Measurements from ENCODE around the gene TXLNG. TPM values are rescaled to one million over a fixed set of nuclear protein-coding genes. Genes with fewer than 3 reads are reported as not detected.
A peak's percentile ranks its signal among the peaks of the same experiment; 100 is the strongest.
"Not testable (repeated sequence)": the region's sequence is repeated elsewhere in the genome, so short reads cannot be mapped to it uniquely, and the experiment has no call there.

TXLNG gene
- polyA plus RNA-seq, 1 donor from 2014 or later = 17.1 TPM

GRCh38 chrX:16839219-16839851 is 53.1 kb downstream of the TXLNG start:
- peaks cover 5% of the 10 kb centered on the region for H3K36me3 Mint-ChIP-seq
- H3K4me3 Mint-ChIP-seq = no peak overlapping the region
- no peaks in the 10 kb centered on the region for H3K9me3 Mint-ChIP-seq
- no peaks in the 10 kb centered on the region for H3K4me1 Mint-ChIP-seq
- no peaks in the 10 kb centered on the region for H3K27me3 Mint-ChIP-seq
- H3K27ac Mint-ChIP-seq = peak overlapping the region in 2 of 3 donors; percentile 46 to 89

GRCh38 chrX:16839852-16840460 is 53.7 kb downstream of the TXLNG start:
- Mint-ChIP-seq H3K36me3 (peaks cover 5% of the 10 kb centered on the region), H3K4me3 (no peak overlapping the region), H3K4me1 (no peaks in the 10 kb centered on the region), H3K27ac (no peak overlapping the region), H3K27me3 (no peaks in the 10 kb centered on the region), H3K9me3 (no peaks in the 10 kb centered on the region)

GRCh38 chrX:16842684-16843083 is 56.4 kb downstream of the TXLNG start:
- H3K27ac Mint-ChIP-seq = no peak overlapping the region
- H3K27me3 Mint-ChIP-seq = no peaks in the 10 kb centered on the region
- no peaks in the 10 kb centered on the region for H3K9me3 Mint-ChIP-seq
- H3K4me3 Mint-ChIP-seq = no peak overlapping the region
- H3K4me1 Mint-ChIP-seq = no peaks in the 10 kb centered on the region
- H3K36me3 Mint-ChIP-seq = peaks cover 6% of the 10 kb centered on the region

GRCh38 chrX:16843208-16843909 is 57.1 kb downstream of the TXLNG start:
- H3K27me3 Mint-ChIP-seq = no peaks in the 10 kb centered on the region
- H3K27ac Mint-ChIP-seq = no peak overlapping the region
- no peaks in the 10 kb centered on the region for H3K4me1 Mint-ChIP-seq
- H3K4me3 Mint-ChIP-seq = no peak overlapping the region
- peaks cover 4% of the 10 kb centered on the region for H3K36me3 Mint-ChIP-seq
- H3K9me3 Mint-ChIP-seq = no peaks in the 10 kb centered on the region

GRCh38 chrX:16845686-16846085 is 59.4 kb downstream of the TXLNG start:
- no peak overlapping the region for H3K4me3 Mint-ChIP-seq
- H3K4me1 Mint-ChIP-seq = no peaks in the 10 kb centered on the region
- H3K9me3 Mint-ChIP-seq = no peaks in the 10 kb centered on the region
- H3K27ac Mint-ChIP-seq = no peak overlapping the region
- no peaks in the 10 kb centered on the region for H3K27me3 Mint-ChIP-seq
- peaks cover 7% of the 10 kb centered on the region for H3K36me3 Mint-ChIP-seq

GRCh38 chrX:16848541-16848940 is 62.3 kb downstream of the TXLNG start:
- Mint-ChIP-seq H3K36me3 (peaks cover 7% of the 10 kb centered on the region), H3K4me1 (no peaks in the 10 kb centered on the region), H3K27ac (no peak overlapping the region), H3K4me3 (no peak overlapping the region), H3K9me3 (no peaks in the 10 kb centered on the region), H3K27me3 (peaks cover 1% of the 10 kb centered on the region)

- H3K27ac Mint-ChIP-seq = peak overlapping the region in 1 of 3 donors; percentile 92
These were observed 65.2 kb downstream of the TXLNG start for GRCh38 chrX:16851421-16851820.

GRCh38 chrX:16851827-16852226 is 65.6 kb downstream of the TXLNG start:
- peak overlapping the region in 2 of 3 donors; percentile 60 to 92 for H3K27ac Mint-ChIP-seq
- peak overlapping the region in 1 of 4 donors; percentile 58 for H3K4me3 Mint-ChIP-seq
- H3K4me1 Mint-ChIP-seq = peaks cover 0 to 8% (median 3%) of the 10 kb centered on the region in 3 donors
- H3K9me3 Mint-ChIP-seq = no peaks in the 10 kb centered on the region
- H3K36me3 Mint-ChIP-seq = peaks cover 12% of the 10 kb centered on the region
- H3K27me3 Mint-ChIP-seq = peaks cover 1% of the 10 kb centered on the region

More at GRCh38 chrX:16851421-16851820, 65.2 kb downstream of the TXLNG start:
- Mint-ChIP-seq H3K27me3 (peaks cover 1% of the 10 kb centered on the region), H3K36me3 (peaks cover 9% of the 10 kb centered on the region), H3K4me1 (peaks cover 0 to 5% (median 3%) of the 10 kb centered on the region in 3 donors), H3K9me3 (no peaks in the 10 kb centered on the region), H3K4me3 (no peak overlapping the region)

GRCh38 chrX:16852617-16853179 is 66.4 kb downstream of the TXLNG start:
- Mint-ChIP-seq H3K9me3 (no peaks in the 10 kb centered on the region), H3K4me1 (peaks cover 0 to 10% (median 3%) of the 10 kb centered on the region in 3 donors), H3K27ac (no peak overlapping the region), H3K27me3 (peaks cover 1% of the 10 kb centered on the region), H3K36me3 (peaks cover 19% of the 10 kb centered on the region), H3K4me3 (no peak overlapping the region)

- H3K36me3 Mint-ChIP-seq = peaks cover 15% of the 10 kb centered on the region
- no peak overlapping the region for H3K4me3 Mint-ChIP-seq
- no peaks in the 10 kb centered on the region for H3K9me3 Mint-ChIP-seq
- peaks cover 1% of the 10 kb centered on the region for H3K27me3 Mint-ChIP-seq
- no peak overlapping the region for H3K27ac Mint-ChIP-seq
- peaks cover 0 to 10% (median 3%) of the 10 kb centered on the region in 3 donors for H3K4me1 Mint-ChIP-seq
These were observed 67.3 kb downstream of the TXLNG start for GRCh38 chrX:16853537-16853936.

- Mint-ChIP-seq H3K9me3 (no peaks in the 10 kb centered on the region), H3K4me3 (no peak overlapping the region), H3K36me3 (peaks cover 14% of the 10 kb centered on the region), H3K4me1 (peaks cover 6 to 14% (median 7%) of the 10 kb centered on the region in 3 donors), H3K27ac (no peak overlapping the region), H3K27me3 (peaks cover 1% of the 10 kb centered on the region)
These were observed 69.3 kb downstream of the TXLNG start for GRCh38 chrX:16855363-16856075.

GRCh38 chrX:16856076-16856404 is 69.8 kb downstream of the TXLNG start:
- Mint-ChIP-seq H3K4me1 (peaks cover 6 to 14% (median 7%) of the 10 kb centered on the region in 3 donors), H3K36me3 (peaks cover 14% of the 10 kb centered on the region)
- H3K27me3 Mint-ChIP-seq, H3K9me3 Mint-ChIP-seq, H3K4me3 Mint-ChIP-seq, H3K27ac Mint-ChIP-seq: not testable (repeated sequence)

- Mint-ChIP-seq H3K36me3 (peaks cover 14% of the 10 kb centered on the region), H3K9me3 (no peaks in the 10 kb centered on the region), H3K4me1 (peaks cover 6 to 14% (median 7%) of the 10 kb centered on the region in 3 donors), H3K27me3 (peaks cover 1% of the 10 kb centered on the region), H3K4me3 (no peak overlapping the region), H3K27ac (no peak overlapping the region)
These were observed 70.5 kb downstream of the TXLNG start for GRCh38 chrX:16856744-16857143.

- Mint-ChIP-seq H3K36me3 (no peaks in the 10 kb centered on the region), H3K27me3 (peaks cover 4% of the 10 kb centered on the region), H3K4me3 (peak overlapping the region in 2 of 4 donors; percentile 12 to 34), H3K9me3 (no peaks in the 10 kb centered on the region), H3K4me1 (peaks cover 6 to 21% (median 16%) of the 10 kb centered on the region in 3 donors), H3K27ac (no peak overlapping the region)
These were observed 76.6 kb downstream of the TXLNG start for GRCh38 chrX:16862829-16863228.

- Mint-ChIP-seq H3K9me3 (no peaks in the 10 kb centered on the region), H3K4me1 (peaks cover 21 to 37% (median 33%) of the 10 kb centered on the region in 3 donors), H3K4me3 (peak overlapping the region in 3 of 4 donors; percentile 48 to 97 (median 92)), H3K36me3 (peaks cover 2% of the 10 kb centered on the region), H3K27ac (peak overlapping the region in 1 of 3 donors; percentile 99), H3K27me3 (peaks cover 12% of the 10 kb centered on the region)
These were observed 81.7 kb downstream of the TXLNG start for GRCh38 chrX:16867947-16868346.
